Breast epithelium (tissue), 4 donors: ENCODE results near the gene TSPAN17. TPM values are rescaled to one million over a fixed set of nuclear protein-coding genes. Genes with fewer than 3 reads are reported as not detected.

Source experiments
- DNase-seq, 2 donors: peaks; one replicate each; pipeline ENCODE4 v3.0.0-alpha.2; 2019; ENCODE audit warnings: low spot score in 2 of 2
- H3K27ac ChIP-seq, 2 donors: fragments of 200-600 bp; sonication (generic) in 1 of 2; one replicate each; pipeline ENCODE4 v1.5.1; 2016 to 2019; ENCODE audit warnings: mild to moderate bottlenecking in 1 of 2
- H3K27me3 ChIP-seq, 2 donors: fragments of 200-600 bp; sonication (generic) in 1 of 2; one replicate each; pipeline versions ENCODE4 v1.5.1 to v1.6.0; 2017 to 2019; ENCODE audit warnings: control low read depth in 1 of 2, mild to moderate bottlenecking in 1 of 2
- H3K36me3 ChIP-seq: fragments of 200-600 bp; one replicate; pipeline ENCODE4 v1.5.1; 2019
- H3K4me1 ChIP-seq, 2 donors: fragments of 200-600 bp; sonication (generic); one replicate each; pipeline ENCODE4 v1.5.1; 2016 to 2019; ENCODE audit warnings: control low read depth in 1 of 2
- H3K4me3 ChIP-seq, 3 donors: fragments of 200-600 bp; sonication (generic); 1 replicate in 2 of 3; 2 replicates in 1 of 3; pipeline ENCODE4 v1.5.1; 2016 to 2019; ENCODE audit warnings: mild to moderate bottlenecking in 3 of 3, moderate library complexity in 2 of 3
- H3K9me3 ChIP-seq, 2 donors: fragments of 200-600 bp; sonication (generic) in 1 of 2; one replicate each; pipeline ENCODE4 v1.5.1; 2016 to 2019; ENCODE audit warnings: control low read depth in 1 of 2
- POLR2A ChIP-seq: fragments of 450-650 bp; IDR thresholded peaks from one replicate; pipeline ENCODE4 v1.6.1; 2016; ENCODE audit warnings: antibody characterized with exemption, mild to moderate bottlenecking, moderate library complexity
- POLR2AphosphoS5 ChIP-seq, 3 donors: sonication (generic); formaldehyde crosslinking; IDR thresholded peaks; one replicate each; pipeline ENCODE4 v1.6.1; 2017; ENCODE audit warnings: antibody characterized with exemption in 3 of 3
- intact Hi-C: fragments of 100-400 bp; cut with DNase I; formaldehyde crosslinking; loops from one replicate; pipeline ENCODE4 v1.15.1; 2023; ENCODE audit warnings: low total_unique reads
- total RNA-seq, 3 donors: library from RNA; depleted of rRNA; stranded (reverse); fragments of >200 nt; gene quantifications; one replicate each; pipeline ENCODE4 v1.1.0, GENCODE V29; 2016
- TF ChIP-seq, protein P1 (sequence below), 3 donors: fragments of 450-650 bp; IDR thresholded peaks; one replicate each; pipeline ENCODE4 v1.5.1; 2016 to 2017; ENCODE audit warnings: antibody characterized with exemption in 3 of 3, mild to moderate bottlenecking in 3 of 3, moderate library complexity in 3 of 3

TSPAN17 gene
- total RNA-seq, 3 donors from 2014 or later, result 10.4 to 20.0 (median 18.3) TPM

DNA sequence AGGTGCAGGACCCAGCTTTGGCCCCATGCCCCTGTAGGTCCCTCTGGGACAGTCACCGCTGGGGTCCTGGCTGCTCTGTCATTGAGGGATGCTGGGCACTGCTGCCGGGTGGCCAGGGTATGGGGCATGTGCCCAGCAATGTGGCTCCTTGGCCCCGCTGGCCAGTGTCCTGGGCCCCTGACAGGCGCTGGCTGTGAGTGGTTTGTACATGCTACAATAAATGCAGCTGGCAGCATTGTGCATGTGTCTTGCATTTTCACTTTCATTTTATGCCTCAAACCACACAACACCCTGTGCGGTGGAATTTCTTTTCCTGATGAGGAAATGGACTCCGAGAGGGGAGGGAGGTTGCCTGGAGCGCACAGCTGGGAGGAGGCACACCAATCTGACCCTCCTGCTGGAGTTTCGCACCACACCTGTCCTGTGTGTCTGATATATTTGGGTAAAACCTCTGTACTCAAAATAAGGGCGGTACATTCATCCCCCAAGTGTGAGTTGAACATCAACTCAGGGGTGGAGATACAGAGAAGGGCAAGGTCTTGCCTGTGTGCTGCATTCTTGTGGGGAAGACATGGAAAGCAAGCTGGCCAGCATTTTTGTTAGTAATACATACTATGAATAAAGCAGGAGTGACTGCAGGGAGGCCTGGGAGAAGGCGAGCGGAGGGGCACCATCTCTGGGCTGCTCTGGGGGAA is 11.7 kb downstream of the TSPAN17 start:
- Histone ChIP-seq H3K4me1 (no peaks in the 10 kb centered on the region), H3K36me3 (no peaks in the 10 kb centered on the region), H3K27ac (peak overlapping the region in 1 of 2 donors; percentile 5), H3K9me3 (no peaks in the 10 kb centered on the region), H3K27me3 (peaks cover 0 to 13% of the 10 kb centered on the region in 2 donors), H3K4me3 (peak overlapping the region in 1 of 3 donors; percentile 28)
- DNase-seq, result no peak
- intact Hi-C loops, result no loop called here
- TF ChIP-seq POLR2AphosphoS5 (IDR thresholded peaks at IDR 0.05) (no peak), POLR2A (no peak)
- TF ChIP-seq, protein P1, sequence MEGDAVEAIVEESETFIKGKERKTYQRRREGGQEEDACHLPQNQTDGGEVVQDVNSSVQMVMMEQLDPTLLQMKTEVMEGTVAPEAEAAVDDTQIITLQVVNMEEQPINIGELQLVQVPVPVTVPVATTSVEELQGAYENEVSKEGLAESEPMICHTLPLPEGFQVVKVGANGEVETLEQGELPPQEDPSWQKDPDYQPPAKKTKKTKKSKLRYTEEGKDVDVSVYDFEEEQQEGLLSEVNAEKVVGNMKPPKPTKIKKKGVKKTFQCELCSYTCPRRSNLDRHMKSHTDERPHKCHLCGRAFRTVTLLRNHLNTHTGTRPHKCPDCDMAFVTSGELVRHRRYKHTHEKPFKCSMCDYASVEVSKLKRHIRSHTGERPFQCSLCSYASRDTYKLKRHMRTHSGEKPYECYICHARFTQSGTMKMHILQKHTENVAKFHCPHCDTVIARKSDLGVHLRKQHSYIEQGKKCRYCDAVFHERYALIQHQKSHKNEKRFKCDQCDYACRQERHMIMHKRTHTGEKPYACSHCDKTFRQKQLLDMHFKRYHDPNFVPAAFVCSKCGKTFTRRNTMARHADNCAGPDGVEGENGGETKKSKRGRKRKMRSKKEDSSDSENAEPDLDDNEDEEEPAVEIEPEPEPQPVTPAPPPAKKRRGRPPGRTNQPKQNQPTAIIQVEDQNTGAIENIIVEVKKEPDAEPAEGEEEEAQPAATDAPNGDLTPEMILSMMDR (IDR thresholded peaks at IDR 0.05), result no peak

DNA sequence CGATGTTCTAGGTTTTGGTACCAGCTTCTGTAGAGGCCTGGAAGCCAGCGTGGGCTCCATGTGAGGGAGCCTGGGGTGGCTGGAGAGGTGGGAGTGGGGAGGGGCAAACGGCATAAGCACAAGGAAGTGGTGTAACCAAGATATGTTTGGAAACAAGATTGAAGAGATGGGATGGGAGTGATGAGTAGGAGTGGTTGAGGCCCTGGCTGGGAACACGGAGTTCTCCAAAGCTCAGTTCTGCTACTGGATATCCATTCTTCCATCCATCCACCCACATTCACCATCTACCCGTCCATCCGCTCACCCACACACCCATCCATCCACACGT is 12.2 kb downstream of the TSPAN17 start:
- Histone ChIP-seq H3K27ac (no peak overlapping the region), H3K27me3 (peaks cover 0 to 18% of the 10 kb centered on the region in 2 donors), H3K9me3 (no peaks in the 10 kb centered on the region), H3K4me3 (no peak overlapping the region), H3K4me1 (no peaks in the 10 kb centered on the region), H3K36me3 (no peaks in the 10 kb centered on the region)
- TF ChIP-seq, protein P1 (IDR thresholded peaks at IDR 0.05), result no peak
- TF ChIP-seq POLR2A (no peak), POLR2AphosphoS5 (IDR thresholded peaks at IDR 0.05) (no peak)
- DNase-seq, result no peak
- intact Hi-C loops, result no loop called here

DNA sequence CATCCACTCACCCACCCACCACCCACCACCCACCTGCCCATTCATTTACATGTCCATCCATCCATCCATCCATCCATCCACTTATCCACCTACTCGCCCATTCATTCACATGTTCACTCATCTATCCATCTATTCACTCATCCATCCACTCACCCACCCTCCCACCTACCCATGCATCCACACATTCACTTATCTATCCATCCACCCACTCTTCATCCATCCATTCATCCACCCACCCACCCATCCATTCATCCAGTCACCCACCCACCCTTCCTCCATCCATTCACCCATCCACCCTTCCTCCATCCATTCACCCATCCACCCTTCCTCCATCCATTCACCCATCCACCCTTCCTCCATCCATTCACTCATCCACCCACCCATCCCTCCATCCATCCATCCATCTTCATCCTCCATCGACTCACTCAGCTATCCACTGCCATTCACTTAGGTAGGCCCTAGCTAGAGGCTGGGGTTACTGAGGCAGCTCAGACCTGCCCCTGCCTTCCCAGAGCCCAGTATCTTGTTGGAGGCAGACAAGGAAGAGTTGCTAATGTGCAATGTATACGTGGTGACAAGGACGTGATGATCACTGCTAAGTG is 12.7 kb downstream of the TSPAN17 start:
- no peak for DNase-seq
- H3K4me3 ChIP-seq, result no peak overlapping the region
- intact Hi-C loops, result no loop called here
- no peak overlapping the region for H3K27ac ChIP-seq
- H3K9me3 ChIP-seq, result no peaks in the 10 kb centered on the region
- H3K36me3 ChIP-seq, result no peaks in the 10 kb centered on the region
- TF ChIP-seq, protein P1 (IDR thresholded peaks at IDR 0.05), result no peak
- no peak for TF ChIP-seq POLR2A
- no peak for TF ChIP-seq POLR2AphosphoS5 (IDR thresholded peaks at IDR 0.05)
- peaks cover 0 to 23% of the 10 kb centered on the region in 2 donors for H3K27me3 ChIP-seq
- H3K4me1 ChIP-seq, result no peaks in the 10 kb centered on the region

DNA sequence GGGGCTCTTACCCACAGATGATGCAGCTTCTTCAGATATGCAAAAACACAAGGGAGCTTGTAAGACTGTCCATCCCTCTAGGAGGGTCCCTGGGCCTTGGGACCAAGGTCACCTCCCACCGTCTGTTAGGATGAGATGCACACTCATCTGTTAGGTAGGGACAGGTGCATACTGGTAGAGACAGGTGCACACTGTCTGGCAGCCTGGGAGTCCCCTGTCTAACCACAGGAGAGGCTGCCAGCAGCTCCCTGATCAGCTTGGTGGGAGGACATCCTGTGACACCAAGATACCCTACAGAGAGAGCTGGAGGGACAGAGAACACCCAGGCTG is 13.2 kb downstream of the TSPAN17 start:
- no peaks in the 10 kb centered on the region for H3K4me1 ChIP-seq
- DNase-seq, result no peak
- no peak overlapping the region for H3K4me3 ChIP-seq
- no peaks in the 10 kb centered on the region for H3K9me3 ChIP-seq
- TF ChIP-seq, protein P1 (IDR thresholded peaks at IDR 0.05), result no peak
- no peak for TF ChIP-seq POLR2A
- TF ChIP-seq POLR2AphosphoS5 (IDR thresholded peaks at IDR 0.05), result no peak
- peaks cover 0 to 24% of the 10 kb centered on the region in 2 donors for H3K27me3 ChIP-seq
- no peak overlapping the region for H3K27ac ChIP-seq
- no peaks in the 10 kb centered on the region for H3K36me3 ChIP-seq
- intact Hi-C loops, result no loop called here

DNA sequence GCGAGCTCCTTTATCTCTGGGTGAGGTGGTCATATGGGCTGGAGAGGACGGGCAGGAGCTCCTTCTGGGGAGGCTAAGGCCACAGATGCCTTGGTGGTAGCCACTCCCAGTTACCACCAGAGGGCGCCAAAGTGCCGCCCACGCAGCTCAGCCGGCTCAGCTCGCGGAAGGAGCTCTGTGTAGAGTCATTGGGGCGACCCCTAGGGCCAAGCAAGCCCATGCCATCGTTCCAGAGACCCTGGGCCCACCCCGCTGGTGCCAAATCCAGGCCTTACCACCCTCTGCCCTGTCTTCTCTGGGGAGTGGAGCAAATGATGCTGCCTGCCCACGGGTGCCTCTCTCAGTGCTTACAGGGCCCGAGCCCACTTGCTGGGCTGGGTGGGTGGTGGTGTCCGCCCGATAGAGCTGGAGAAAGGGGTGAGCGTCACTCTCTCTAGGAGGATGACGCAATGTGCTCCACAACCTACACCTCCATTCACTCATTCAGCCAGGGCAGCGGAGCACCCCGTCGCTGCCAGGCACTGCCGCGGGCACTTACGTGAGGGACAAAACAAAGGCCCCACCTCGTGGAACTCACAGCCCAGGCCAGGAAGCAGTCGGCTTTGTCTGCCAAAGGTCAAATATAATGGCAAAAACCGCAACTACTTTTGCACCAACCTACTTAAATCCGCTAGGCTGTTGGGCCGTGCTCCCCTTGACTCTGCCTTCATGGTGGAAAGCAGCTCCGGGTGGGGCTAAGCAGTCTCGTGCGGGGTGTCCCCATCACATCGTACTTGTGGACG is 13.8 kb downstream of the TSPAN17 start:
- Histone ChIP-seq H3K9me3 (no peaks in the 10 kb centered on the region), H3K4me3 (peak overlapping the region in 1 of 3 donors; percentile 33), H3K27ac (no peak overlapping the region), H3K36me3 (no peaks in the 10 kb centered on the region), H3K27me3 (peaks cover 0 to 24% of the 10 kb centered on the region in 2 donors), H3K4me1 (no peaks in the 10 kb centered on the region)
- TF ChIP-seq, protein P1 (IDR thresholded peaks at IDR 0.05), result peak; percentile 80 to 82 (median 81)
- TF ChIP-seq POLR2A, result no peak
- intact Hi-C loops, result no loop called here
- DNase-seq, result peak; percentile 31 to 71
